ENCODE measurements around the gene TAS2R38. TPM values are rescaled to one million over a fixed set of nuclear protein-coding genes. Genes with fewer than 3 reads are reported as not detected.

Gene TAS2R38
- total RNA-seq, 4 donors from 2014 or later: not detected

DNA sequence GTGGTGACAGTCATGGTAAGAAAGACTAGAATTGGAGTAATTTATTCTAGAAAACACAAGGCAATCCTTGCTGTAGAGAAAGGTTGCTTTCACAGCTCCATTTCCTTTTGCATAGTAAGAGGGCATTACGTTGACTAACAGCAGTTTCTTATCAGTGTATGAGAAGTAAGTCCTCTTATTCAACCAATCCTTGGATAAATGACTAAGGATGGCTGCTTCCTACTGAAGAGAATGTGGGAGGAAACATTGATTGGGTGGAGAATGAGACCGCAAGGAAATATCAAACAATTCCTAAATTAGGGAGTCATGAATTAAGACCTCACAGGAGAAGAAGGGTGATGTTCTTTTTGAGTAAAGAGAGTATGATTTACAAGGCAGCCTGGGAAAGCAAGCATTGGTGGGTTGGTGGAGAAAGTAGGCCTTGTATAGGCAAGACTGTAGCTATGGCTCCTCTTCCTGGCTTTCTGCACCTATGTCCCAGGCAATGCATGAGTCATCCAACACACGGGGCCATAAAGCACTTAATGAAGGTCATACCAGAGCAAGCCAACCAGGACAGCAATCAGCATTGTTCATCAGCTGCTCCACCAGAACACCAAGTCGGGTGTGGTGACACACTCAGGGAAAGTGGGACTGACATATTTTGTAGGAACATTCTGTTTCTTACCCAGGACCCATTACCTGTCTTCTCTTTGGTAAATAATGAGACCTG lies 27.7 kb upstream of the TAS2R38 start:
- Histone ChIP-seq H3K27me3 (no peaks in the 10 kb centered on the region), H3K36me3 (no peaks in the 10 kb centered on the region), H3K27ac (no peak overlapping the region), H3K9me3 (no peaks in the 10 kb centered on the region), H3K4me1 (no peaks in the 10 kb centered on the region), H3K4me3 (no peak overlapping the region)
- in situ Hi-C loops (cut with MboI; ENCODE audit: low sequenced_read_pairs in 4 of 4): no loop called here
- TF ChIP-seq CTCF (IDR thresholded peaks at IDR 0.05 in 4 of 5, conservative IDR thresholded peaks at IDR 0.05 in 1 of 5) (no peak), POLR2A (IDR thresholded peaks at IDR 0.05) (no peak)
- intact Hi-C loops (cut with DNase I; ENCODE audit: low total_unique reads): no loop called here
- DNase-seq (no peak), ATAC-seq (no peak)

DNA sequence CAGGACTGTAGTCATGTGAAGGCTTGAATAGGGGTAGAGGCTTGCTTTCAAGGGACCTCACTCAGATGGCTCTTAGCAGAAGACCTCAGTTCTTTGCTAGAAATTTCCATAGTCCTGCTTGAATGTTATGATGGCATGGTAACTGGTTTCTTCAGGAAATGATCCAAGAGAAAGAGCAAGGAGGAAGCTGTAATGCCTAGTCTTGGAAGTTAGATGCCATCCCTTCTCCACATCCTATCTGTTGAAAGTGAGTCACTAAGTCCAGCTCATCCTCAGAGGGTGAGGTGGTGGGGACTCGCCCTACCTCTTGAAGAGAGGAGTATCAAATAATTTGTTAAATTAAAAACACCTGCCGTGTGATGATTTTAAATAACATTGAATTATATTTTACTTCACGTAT lies 26.7 kb upstream of the TAS2R38 start:
- ATAC-seq: no peak
- in situ Hi-C loops (cut with MboI; ENCODE audit: low sequenced_read_pairs in 4 of 4): no loop called here

DNA sequence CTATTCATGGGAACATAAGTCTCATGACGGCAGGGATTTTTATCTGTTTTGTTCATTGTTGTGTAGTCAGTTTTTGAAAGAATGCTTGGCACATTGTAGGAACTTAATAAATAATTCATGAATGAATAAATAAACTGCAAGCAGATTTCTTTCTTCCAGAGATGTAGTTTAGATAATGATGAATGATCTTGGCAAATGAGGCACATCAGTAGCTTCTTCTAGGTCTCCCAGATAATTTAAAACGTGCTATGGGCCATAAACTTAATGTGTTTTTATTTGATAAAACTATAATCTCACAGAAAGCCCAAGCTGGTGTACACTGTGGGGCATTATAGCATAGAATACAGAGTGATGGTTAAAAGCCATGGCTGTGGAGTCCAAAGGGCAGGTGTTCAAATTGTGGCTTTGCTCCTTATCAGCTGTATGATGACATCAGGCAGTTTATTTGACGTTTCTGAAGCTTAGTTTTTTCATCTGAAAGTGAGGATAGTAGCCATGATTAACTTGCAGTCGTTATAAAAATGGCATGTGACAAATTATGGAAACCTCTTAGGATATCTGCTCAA lies 25.6 kb upstream of the TAS2R38 start:
- DNase-seq (no peak), ATAC-seq (no peak)
- no peaks in the 10 kb centered on the region for H3K4me1 ChIP-seq
- H3K27ac ChIP-seq: no peak overlapping the region
- H3K9me3 ChIP-seq: no peaks in the 10 kb centered on the region
- H3K36me3 ChIP-seq: no peaks in the 10 kb centered on the region
- TF ChIP-seq POLR2A (IDR thresholded peaks at IDR 0.05) (no peak), CTCF (IDR thresholded peaks at IDR 0.05 in 4 of 5, conservative IDR thresholded peaks at IDR 0.05 in 1 of 5) (no peak)
- no peaks in the 10 kb centered on the region for H3K27me3 ChIP-seq
- intact Hi-C loops (cut with DNase I; ENCODE audit: low total_unique reads) (no loop called here), in situ Hi-C loops (cut with MboI; ENCODE audit: low sequenced_read_pairs in 4 of 4) (no loop called here)
- H3K4me3 ChIP-seq: no peak overlapping the region

More for the DNA sequence above, 26.7 kb upstream of the TAS2R38 start:
- no peaks in the 10 kb centered on the region for H3K36me3 ChIP-seq
- H3K4me1 ChIP-seq: no peaks in the 10 kb centered on the region
- H3K27ac ChIP-seq: no peak overlapping the region
- intact Hi-C loops (cut with DNase I; ENCODE audit: low total_unique reads): no loop called here
- no peaks in the 10 kb centered on the region for H3K27me3 ChIP-seq
- TF ChIP-seq POLR2A (IDR thresholded peaks at IDR 0.05): no peak
- no peak overlapping the region for H3K4me3 ChIP-seq
- no peaks in the 10 kb centered on the region for H3K9me3 ChIP-seq
- DNase-seq: no peak

GRCh38 chr7:141993354-141993753 lies 19.8 kb upstream of the TAS2R38 start:
- Histone ChIP-seq H3K4me3 (no peak overlapping the region), H3K36me3 (no peaks in the 10 kb centered on the region), H3K4me1 (no peaks in the 10 kb centered on the region), H3K9me3 (no peaks in the 10 kb centered on the region), H3K27ac (no peak overlapping the region), H3K27me3 (no peaks in the 10 kb centered on the region)
- in situ Hi-C loops (cut with MboI; ENCODE audit: low sequenced_read_pairs in 4 of 4) (no loop called here), intact Hi-C loops (cut with DNase I; ENCODE audit: low total_unique reads) (no loop called here)
- no peak for TF ChIP-seq CTCF (IDR thresholded peaks at IDR 0.05 in 4 of 5, conservative IDR thresholded peaks at IDR 0.05 in 1 of 5)
- TF ChIP-seq POLR2A (IDR thresholded peaks at IDR 0.05): no peak
- ATAC-seq: no peak
- no peak for DNase-seq

- no peak for TF ChIP-seq CTCF (IDR thresholded peaks at IDR 0.05 in 4 of 5, conservative IDR thresholded peaks at IDR 0.05 in 1 of 5)
- no peak for TF ChIP-seq POLR2A (IDR thresholded peaks at IDR 0.05)
- ATAC-seq (no peak), DNase-seq (no peak)
- H3K4me3 ChIP-seq: no peak overlapping the region
- H3K27ac ChIP-seq: no peak overlapping the region
- in situ Hi-C loops (cut with MboI; ENCODE audit: low sequenced_read_pairs in 4 of 4): no loop called here
- no peaks in the 10 kb centered on the region for H3K27me3 ChIP-seq
- H3K36me3 ChIP-seq: no peaks in the 10 kb centered on the region
- H3K4me1 ChIP-seq: no peaks in the 10 kb centered on the region
- intact Hi-C loops (cut with DNase I; ENCODE audit: low total_unique reads): no loop called here
- H3K9me3 ChIP-seq: no peaks in the 10 kb centered on the region
Measured at GRCh38 chr7:141992688-141993087, 19.1 kb upstream of the TAS2R38 start.

Data from gastrocnemius medialis (tissue), 4 donors.